HG02885 (cell line): ENCODE measurements around the gene LYPD6B.

Source experiments
- ATAC-seq: cut with Tn5 transposase; IDR thresholded peaks from one replicate; pipeline ENCODE4 v1.9.1; 2021; ENCODE audit warnings: mild to moderate bottlenecking; ENCODE audit not compliant: unreplicated experiment, poor library complexity

LYPD6B gene

GRCh38 chr2:149183187-149183586 lies 144.7 kb downstream of the LYPD6B start:
- ATAC-seq, result no peak

GRCh38 chr2:149184991-149185390 lies 146.5 kb downstream of the LYPD6B start:
- ATAC-seq, result no peak

GRCh38 chr2:149185942-149186490 lies 147.5 kb downstream of the LYPD6B start:
- peak; percentile 86 for ATAC-seq

- no peak for ATAC-seq
These were observed 148.6 kb downstream of the LYPD6B start for GRCh38 chr2:149187057-149187456.

GRCh38 chr2:149188291-149188690 lies 149.8 kb downstream of the LYPD6B start:
- ATAC-seq, result no peak

- no peak for ATAC-seq
These were observed 151.3 kb downstream of the LYPD6B start for GRCh38 chr2:149189769-149190168.

- ATAC-seq, result no peak
These were observed 153.4 kb downstream of the LYPD6B start for GRCh38 chr2:149191915-149192314.

GRCh38 chr2:149192427-149192826 lies 153.9 kb downstream of the LYPD6B start:
- no peak for ATAC-seq

GRCh38 chr2:149200109-149200520 lies 161.6 kb downstream of the LYPD6B start:
- no peak for ATAC-seq

GRCh38 chr2:149204686-149205085 lies 166.2 kb downstream of the LYPD6B start:
- ATAC-seq, result no peak

- ATAC-seq, result no peak
These were observed 166.6 kb downstream of the LYPD6B start for GRCh38 chr2:149205143-149205542.

- ATAC-seq, result no peak
These were observed 175.4 kb downstream of the LYPD6B start for GRCh38 chr2:149213764-149214493.

- peak; percentile 56 for ATAC-seq
These were observed 180.0 kb downstream of the LYPD6B start for GRCh38 chr2:149218497-149218896.

- no peak for ATAC-seq
These were observed 181.4 kb downstream of the LYPD6B start for GRCh38 chr2:149219856-149220255.

- no peak for ATAC-seq
These were observed 182.5 kb downstream of the LYPD6B start for GRCh38 chr2:149221002-149221401.

- no peak for ATAC-seq
These were observed 183.4 kb downstream of the LYPD6B start for GRCh38 chr2:149221898-149222297.

- ATAC-seq, result no peak
These were observed 185.1 kb downstream of the LYPD6B start for GRCh38 chr2:149223472-149224095.

GRCh38 chr2:149224543-149224942 lies 186.0 kb downstream of the LYPD6B start:
- ATAC-seq, result no peak

- ATAC-seq, result no peak
These were observed 186.9 kb downstream of the LYPD6B start for GRCh38 chr2:149225446-149225845.

GRCh38 chr2:149226790-149227189 lies 188.3 kb downstream of the LYPD6B start:
- no peak for ATAC-seq

GRCh38 chr2:149235816-149236375 lies 197.4 kb downstream of the LYPD6B start:
- ATAC-seq, result no peak
